GM12878 (cell line): ENCODE results near the gene SLC22A4. TPM values are rescaled to one million over a fixed set of nuclear protein-coding genes. Genes with fewer than 3 reads are reported as not detected.

ENCODE experiments used
- ATAC-seq: fragments of 200-7000 bp; cut with Tn5 transposase; 3 replicates; pipeline ENCODE4 v1.9.1; 2020; ENCODE audit warnings: mild to moderate bottlenecking, moderate library complexity
- BruUV-seq: library from RNA; stranded (reverse); fragments of 400-500 nt; replicated peaks from 2 replicates; lab custom pipeline; 2021; lab: Mats Ljungman, UMichigan
- CTCF ChIA-PET: fragments of 300-600 bp; sonication (Branson Sonifier 250); formaldehyde crosslinking; extraction: SDS; loops from one replicate; lab custom pipeline; 2021; ENCODE audit warnings: inconsistent platforms; lab: Yijun Ruan, JAX
- POLR2A ChIA-PET: fragments of 350-600 bp; formaldehyde crosslinking; extraction: SDS; loops from one replicate; lab custom pipeline; 2021; ENCODE audit warnings: inconsistent platforms; lab: Charles Lee
- RAD21 ChIA-PET: fragments of 300-600 bp; sonication (Branson Sonifier 250); formaldehyde crosslinking; loops from one replicate; lab custom pipeline; 2023; ENCODE audit warnings: antibody characterized with exemption; ENCODE audit not compliant: unreplicated experiment; lab: Charles Lee
- SMC1A ChIA-PET: fragments of 300-600 bp; sonication (Branson Sonifier 250); formaldehyde crosslinking; loops from one replicate; lab custom pipeline; 2023; ENCODE audit not compliant: unreplicated experiment, uncharacterized antibody; lab: Charles Lee
- DNase-seq: peaks from one replicate; pipeline ENCODE4 v3.0.0-alpha.2; 2011; ENCODE audit warnings: low read depth, low spot score
- FAIRE-seq: peaks from 3 replicates; lab custom pipeline; 2011; peaks lifted over from hg19 to GRCh38; lab: Jason Lieb, UNC
- H2AFZ ChIP-seq: 2 replicates; pipeline ENCODE4 v1.6.0; 2011; ENCODE audit warnings: low read depth, low read length, control low read depth; ENCODE audit not compliant: control insufficient read depth
- H3K27ac ChIP-seq: 2 replicates; pipeline ENCODE4 v1.5.1; 2011; ENCODE audit warnings: control low read depth; ENCODE audit not compliant: control insufficient read depth, insufficient read depth
- H3K27me3 ChIP-seq, 2 experiments: replicated peaks in 1 of 2; 2 replicates each; pipeline versions ENCODE4 v1.6.0 to v1.6.1; 2011; ENCODE audit warnings: low read length in 1 of 2; ENCODE audit not compliant: control insufficient read depth in 2 of 2, insufficient read depth in 2 of 2
- H3K36me3 ChIP-seq, 2 experiments: 2 replicates each; pipeline ENCODE4 v1.5.1; 2011; ENCODE audit warnings: low read length in 1 of 2; ENCODE audit not compliant: control insufficient read depth in 2 of 2, insufficient read depth in 2 of 2
- H3K4me1 ChIP-seq: 2 replicates; pipeline ENCODE4 v1.6.1; 2011; ENCODE audit warnings: mild to moderate bottlenecking, low read length, moderate library complexity, mixed read lengths; ENCODE audit not compliant: control insufficient read depth, insufficient read depth
- H3K4me2 ChIP-seq: 2 replicates; pipeline ENCODE4 v1.6.0; 2011; ENCODE audit warnings: control low read depth; ENCODE audit not compliant: control insufficient read depth, insufficient read depth
- H3K4me3 ChIP-seq: fragments of 200-600 bp; sonication (generic); 2 replicates; pipeline ENCODE4 v1.5.1; 2016
- H3K79me2 ChIP-seq: 2 replicates; pipeline ENCODE4 v1.6.0; 2011; ENCODE audit warnings: low read length; ENCODE audit not compliant: control insufficient read depth, insufficient read depth
- H3K9ac ChIP-seq: 2 replicates; pipeline ENCODE4 v1.8.0; 2011; ENCODE audit warnings: low read length, control low read depth, mixed read lengths; ENCODE audit not compliant: control insufficient read depth, insufficient read depth
- H3K9me3 ChIP-seq: replicated peaks from 3 replicates; pipeline ENCODE4 v1.5.1; 2011; ENCODE audit warnings: mild to moderate bottlenecking, low read length; ENCODE audit not compliant: control insufficient read depth, insufficient read depth
- H4K20me1 ChIP-seq: 2 replicates; pipeline ENCODE4 v1.6.0; 2011; ENCODE audit not compliant: control insufficient read depth, insufficient read depth
- BCL3 ChIP-seq: IDR thresholded peaks from 2 replicates; pipeline ENCODE4 v1.6.1; 2011; ENCODE audit warnings: borderline replicate concordance, low read depth, mild to moderate bottlenecking, moderate library complexity, low read length; ENCODE audit not compliant: insufficient read depth, poor library complexity, severe bottlenecking
- CTCF ChIP-seq, 3 experiments: IDR thresholded peaks in 2 of 3; conservative IDR thresholded peaks in 1 of 3; 2 replicates each; pipeline ENCODE4 v1.5.1; 2011; ENCODE audit warnings: low read depth in 3 of 3, low read length in 3 of 3, mild to moderate bottlenecking in 3 of 3, control low read depth in 2 of 3, moderate library complexity in 2 of 3, inconsistent platforms in 1 of 3, mixed read lengths in 1 of 3; ENCODE audit not compliant: control insufficient read depth in 2 of 3, insufficient read depth in 1 of 3; ENCODE audit errors: extremely low read depth in 1 of 3
- EED ChIP-seq: sonication (generic); IDR thresholded peaks from 2 replicates; pipeline ENCODE4 v1.6.1; 2016; ENCODE audit warnings: antibody characterized with exemption, low read depth
- EZH2 ChIP-seq: IDR thresholded peaks from 2 replicates; pipeline ENCODE4 v1.6.1; 2012; ENCODE audit warnings: low read depth, mild to moderate bottlenecking, control low read depth, inconsistent platforms, low read length, borderline replicate concordance; ENCODE audit not compliant: control insufficient read depth
- REST ChIP-seq: IDR thresholded peaks from 2 replicates; pipeline ENCODE4 v1.6.1; 2012; ENCODE audit warnings: mild to moderate bottlenecking, low read depth, low read length
- ZNF207 ChIP-seq: fragments of 450-650 bp; IDR thresholded peaks from 2 replicates; pipeline ENCODE4 v1.6.1; 2014; ENCODE audit warnings: antibody characterized with exemption, mild to moderate bottlenecking, borderline replicate concordance
- WGBS: methylation state at CpG from one replicate; pipeline ENCODE4 v1.1.6; 2016; ENCODE audit warnings: low lambda C conversion rate; ENCODE audit not compliant: insufficient replicate concordance, insufficient coverage; ENCODE audit errors: missing lambda C conversion rate; 5-methylcytosine and 5-hydroxymethylcytosine counted together
- in situ Hi-C: fragments of 300-500 bp; cut with MboI; formaldehyde crosslinking; loops from 9 replicates; pipeline ENCODE4 v1.14.3; 2018; ENCODE audit warnings: mixed read lengths
- intact Hi-C: fragments of 100-400 bp; cut with micrococcal nuclease; formaldehyde crosslinking; loops from one replicate; pipeline ENCODE4 v1.14.2; 2022; ENCODE audit not compliant: unreplicated experiment
- polyA plus RNA-seq, 11 experiments: library from polyadenylated mRNA; depleted of rRNA in 4 of 11; unstranded in 6 of 11; stranded (reverse) in 5 of 11; fragments of >200 nt; fragmentation: Nextera tagmentation in 4 of 11; fragmentation: Illumina TruSeq in 1 of 11; extraction: Ambion mirVana in 4 of 11; extraction: Trizol in 1 of 11; gene quantifications; 1 replicate in 1 of 11; 2 replicates in 10 of 11; pipeline versions ENCODE4 v1.2.1 to v1.2.3, GENCODE V29; 2011 to 2016; ENCODE audit warnings: inconsistent platforms in 2 of 11, missing spikeins in 2 of 11, low read depth in 1 of 11
- total RNA-seq, 4 experiments: library from RNA; depleted of rRNA in 3 of 4; stranded (reverse); fragments of >200 nt in 3 of 4; fragmentation: Illumina TruSeq in 1 of 4; extraction: Trizol in 1 of 4; gene quantifications; 2 replicates each; pipeline versions ENCODE4 v1.2.1 to v1.2.3, GENCODE V29; 2013 to 2021
- TF ChIP-seq, protein P1 (sequence below): IDR thresholded peaks from 2 replicates; pipeline ENCODE4 v1.6.1; 2011; ENCODE audit warnings: low read depth, low read length, improper control_type of control experiment, borderline replicate concordance

The SLC22A4 gene
- total and polyA plus RNA-seq, 10 of the 15 experiments (the other 5 are each of a cell fraction or from before 2014, with no cell fraction given): 0.04 to 0.61 (median 0.10) TPM; not detected in 2

GRCh38 chr5:132283423-132284043 is 10.7 kb upstream of the SLC22A4 start:
- Histone ChIP-seq H3K4me2 (no peak overlapping the region), H3K4me1 (no peaks in the 10 kb centered on the region), H3K27ac (no peak overlapping the region), H3K4me3 (no peak overlapping the region), H3K9ac (no peak overlapping the region), H4K20me1 (no peaks in the 10 kb centered on the region), H3K36me3 (no peaks in the 10 kb centered on the region), H3K27me3 (peaks cover 3 to 8% of the 10 kb centered on the region in 2 experiments; a peak in 2 of 4 replicates), H3K79me2 (no peaks in the 10 kb centered on the region), H2AFZ (no peak overlapping the region), H3K9me3 (no peaks in the 10 kb centered on the region)
- RAD21 ChIA-PET: no interaction called here
- ATAC-seq (peak; percentile 32; the same call in 1 of the 3 replicates), FAIRE-seq (no peak), DNase-seq (no peak)
- SMC1A ChIA-PET: no interaction called here
- POLR2A ChIA-PET: no interaction called here
- in situ Hi-C loops: no loop called here
- TF ChIP-seq CTCF (IDR thresholded peaks at IDR 0.05 in 2 of 3, conservative IDR thresholded peaks at IDR 0.05 in 1 of 3; ENCODE audit: control insufficient read depth in 2 of 3, extremely low read depth in 1 of 3, insufficient read depth in 1 of 3, low read depth in 3 of 3, low read length in 3 of 3): peak in 2 of 3 experiments; percentile 20 to 28; a peak in 1 of 6 replicates
- no peak for TF ChIP-seq EZH2
- no TSS peak for BruUV-seq
- WGBS: 43% methylated on average over 5 of the region's 5 CpGs
- CTCF ChIA-PET: interaction anchor here (0.7 to 3.1 kb wide), 2 partner anchors 9 to 45 kb away, joined by 5 to 16 read pairs; no protein-coding TSS in a partner anchor
- intact Hi-C loops: no loop called here

- ChIA-PET SMC1A (no interaction called here), CTCF (interaction anchor here (0.6 kb wide), 1 partner anchor 51 kb away, joined by 3 read pairs; no protein-coding TSS in a partner anchor), RAD21 (no interaction called here), POLR2A (no interaction called here)
- ATAC-seq: no peak
- FAIRE-seq: no peak
- H3K79me2 ChIP-seq: no peaks in the 10 kb centered on the region
- no peak for DNase-seq
- H4K20me1 ChIP-seq: no peaks in the 10 kb centered on the region
- WGBS: 68% methylated on average over 3 of the region's 3 CpGs
- in situ Hi-C loops (no loop called here), intact Hi-C loops (no loop called here)
- H3K4me3 ChIP-seq: no peak overlapping the region
- H3K4me2 ChIP-seq: no peak overlapping the region
- H3K27ac ChIP-seq: no peak overlapping the region
- H2AFZ ChIP-seq: no peak overlapping the region
- no peaks in the 10 kb centered on the region for H3K9me3 ChIP-seq
- H3K9ac ChIP-seq: no peak overlapping the region
- no TSS peak for BruUV-seq
- H3K4me1 ChIP-seq: peaks cover 9% of the 10 kb centered on the region
- no peaks in the 10 kb centered on the region for H3K36me3 ChIP-seq
- peaks cover 3 to 15% of the 10 kb centered on the region in 2 experiments; a peak in 3 of 4 replicates for H3K27me3 ChIP-seq
- TF ChIP-seq EED (no peak), REST (no peak), BCL3 (no peak), ZNF207 (no peak)
- TF ChIP-seq, protein P1, sequence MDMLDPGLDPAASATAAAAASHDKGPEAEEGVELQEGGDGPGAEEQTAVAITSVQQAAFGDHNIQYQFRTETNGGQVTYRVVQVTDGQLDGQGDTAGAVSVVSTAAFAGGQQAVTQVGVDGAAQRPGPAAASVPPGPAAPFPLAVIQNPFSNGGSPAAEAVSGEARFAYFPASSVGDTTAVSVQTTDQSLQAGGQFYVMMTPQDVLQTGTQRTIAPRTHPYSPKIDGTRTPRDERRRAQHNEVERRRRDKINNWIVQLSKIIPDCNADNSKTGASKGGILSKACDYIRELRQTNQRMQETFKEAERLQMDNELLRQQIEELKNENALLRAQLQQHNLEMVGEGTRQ: no peak
Measured at GRCh38 chr5:132289097-132289496, 5.1 kb upstream of the SLC22A4 start.
